ENCODE data around the gene TPSB2. TPM values are rescaled to one million over a fixed set of nuclear protein-coding genes. Genes with fewer than 3 reads are reported as not detected.
"Not testable (repeated sequence)": the region's sequence is repeated elsewhere in the genome, so short reads cannot be mapped to it uniquely, and the experiment has no call there.

Gene TPSB2
- polyA plus RNA-seq, 1 donor (not counting 4 experiments of a cell fraction or from before 2014, with no cell fraction given), result not detected

DNA sequence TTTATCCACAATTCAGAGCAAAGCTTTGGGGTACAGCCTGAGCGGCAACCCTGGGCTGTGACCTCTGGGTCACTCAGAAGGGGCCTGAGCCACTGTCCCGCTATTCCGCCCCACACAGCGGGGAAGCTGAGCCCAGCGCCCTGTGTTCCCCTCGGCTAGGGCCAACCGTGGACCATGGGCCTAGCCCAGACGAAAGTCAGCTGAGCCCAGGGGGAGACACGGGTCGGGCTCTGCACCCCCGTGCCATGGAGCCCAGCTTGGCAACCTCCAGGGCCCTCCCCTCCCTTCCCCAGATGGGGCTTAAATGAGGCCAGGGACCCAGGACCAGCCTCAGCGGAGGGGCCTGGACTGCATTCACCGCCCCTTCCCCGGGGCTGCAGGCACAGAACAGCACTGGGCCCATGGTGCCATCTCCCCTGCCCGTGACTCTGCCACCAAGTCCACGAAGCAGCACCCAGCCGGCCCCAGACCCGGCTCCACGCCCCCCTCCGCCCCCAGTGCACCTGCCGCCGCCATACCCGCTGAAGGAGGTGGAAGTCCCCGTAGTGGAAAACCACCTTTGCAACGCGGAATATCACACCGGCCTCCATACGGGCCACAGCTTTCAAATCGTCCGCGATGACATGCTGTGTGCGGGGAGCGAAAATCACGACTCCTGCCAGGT, 27.7 kb upstream of the TPSB2 start:
- Histone ChIP-seq H3K27me3 (ENCODE audit: control insufficient read depth, extremely low read depth, insufficient read depth, low read length) (peaks cover 39% of the 10 kb centered on the region), H3K9ac (ENCODE audit: control insufficient read depth, extremely low read depth, insufficient read depth, low read length) (no peak overlapping the region), H3K79me2 (ENCODE audit: control insufficient read depth, insufficient read depth, low read length) (no peaks in the 10 kb centered on the region), H3K27ac (ENCODE audit: control insufficient read depth, insufficient read depth, low read length) (no peak overlapping the region), H3K4me2 (ENCODE audit: control insufficient read depth, extremely low read depth, insufficient read depth, low read depth, low read length) (no peak overlapping the region), H3K4me1 (ENCODE audit: control insufficient read depth, extremely low read depth, insufficient read depth, low read length) (no peaks in the 10 kb centered on the region), H3K4me3 (ENCODE audit: control insufficient read depth in 2 of 3, extremely low read depth in 1 of 3, insufficient read depth in 2 of 3, low read depth in 1 of 3, low read length in 3 of 3) (no peak overlapping the region), H4K20me1 (ENCODE audit: control insufficient read depth, extremely low read depth, insufficient read depth, low read length) (no peaks in the 10 kb centered on the region), H3K9me3 (ENCODE audit: control insufficient read depth, low read depth, low read length) (no peaks in the 10 kb centered on the region), H3K36me3 (ENCODE audit: control insufficient read depth in 2 of 2, extremely low read depth in 1 of 2, insufficient read depth in 2 of 2, low read length in 2 of 2) (no peaks in the 10 kb centered on the region), H2AFZ (ENCODE audit: control insufficient read depth, low read length) (no peak overlapping the region), H3K9me1 (ENCODE audit: control insufficient read depth, extremely low read depth, insufficient read depth, low read length) (no peaks in the 10 kb centered on the region)
- dilution Hi-C loops (cut with MboI; ENCODE audit: extremely low pct_ligation_motif_present, low sequenced_read_pairs), result no loop called here
- no peak for FAIRE-seq
- TF ChIP-seq EZH2 (IDR thresholded peaks at IDR 0.05; ENCODE audit: low read length), result no peak
- TF ChIP-seq, protein P1, sequence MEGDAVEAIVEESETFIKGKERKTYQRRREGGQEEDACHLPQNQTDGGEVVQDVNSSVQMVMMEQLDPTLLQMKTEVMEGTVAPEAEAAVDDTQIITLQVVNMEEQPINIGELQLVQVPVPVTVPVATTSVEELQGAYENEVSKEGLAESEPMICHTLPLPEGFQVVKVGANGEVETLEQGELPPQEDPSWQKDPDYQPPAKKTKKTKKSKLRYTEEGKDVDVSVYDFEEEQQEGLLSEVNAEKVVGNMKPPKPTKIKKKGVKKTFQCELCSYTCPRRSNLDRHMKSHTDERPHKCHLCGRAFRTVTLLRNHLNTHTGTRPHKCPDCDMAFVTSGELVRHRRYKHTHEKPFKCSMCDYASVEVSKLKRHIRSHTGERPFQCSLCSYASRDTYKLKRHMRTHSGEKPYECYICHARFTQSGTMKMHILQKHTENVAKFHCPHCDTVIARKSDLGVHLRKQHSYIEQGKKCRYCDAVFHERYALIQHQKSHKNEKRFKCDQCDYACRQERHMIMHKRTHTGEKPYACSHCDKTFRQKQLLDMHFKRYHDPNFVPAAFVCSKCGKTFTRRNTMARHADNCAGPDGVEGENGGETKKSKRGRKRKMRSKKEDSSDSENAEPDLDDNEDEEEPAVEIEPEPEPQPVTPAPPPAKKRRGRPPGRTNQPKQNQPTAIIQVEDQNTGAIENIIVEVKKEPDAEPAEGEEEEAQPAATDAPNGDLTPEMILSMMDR (optimal IDR thresholded peaks at IDR 0.05 in 1 of 3, IDR thresholded peaks at IDR 0.05 in 1 of 3, conservative IDR thresholded peaks at IDR 0.05 in 1 of 3; ENCODE audit: extremely low read depth in 1 of 3, insufficient read depth in 2 of 3, low read length in 3 of 3), result no peak
- DNase-seq (ENCODE audit: low read depth, low spot score), result no peak

DNA sequence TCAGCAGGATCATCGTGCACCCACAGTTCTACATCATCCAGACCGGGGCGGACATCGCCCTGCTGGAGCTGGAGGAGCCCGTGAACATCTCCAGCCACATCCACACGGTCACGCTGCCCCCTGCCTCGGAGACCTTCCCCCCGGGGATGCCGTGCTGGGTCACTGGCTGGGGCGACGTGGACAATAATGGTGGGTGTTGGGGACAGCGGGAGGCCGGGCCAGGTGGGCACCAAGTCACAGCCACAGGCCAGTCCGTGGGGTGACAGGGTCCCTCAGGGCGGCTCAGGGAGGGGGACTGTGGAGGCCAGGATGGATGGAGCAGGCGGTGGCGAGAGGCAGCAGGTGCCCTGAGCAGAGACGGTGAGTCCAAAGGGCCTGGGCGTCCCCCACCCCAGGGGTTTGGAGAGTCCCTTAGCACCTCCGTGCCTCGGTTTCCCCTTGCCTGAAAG, 26.9 kb upstream of the TPSB2 start:
- FAIRE-seq (no peak), DNase-seq (ENCODE audit: low read depth, low spot score) (no peak)

DNA sequence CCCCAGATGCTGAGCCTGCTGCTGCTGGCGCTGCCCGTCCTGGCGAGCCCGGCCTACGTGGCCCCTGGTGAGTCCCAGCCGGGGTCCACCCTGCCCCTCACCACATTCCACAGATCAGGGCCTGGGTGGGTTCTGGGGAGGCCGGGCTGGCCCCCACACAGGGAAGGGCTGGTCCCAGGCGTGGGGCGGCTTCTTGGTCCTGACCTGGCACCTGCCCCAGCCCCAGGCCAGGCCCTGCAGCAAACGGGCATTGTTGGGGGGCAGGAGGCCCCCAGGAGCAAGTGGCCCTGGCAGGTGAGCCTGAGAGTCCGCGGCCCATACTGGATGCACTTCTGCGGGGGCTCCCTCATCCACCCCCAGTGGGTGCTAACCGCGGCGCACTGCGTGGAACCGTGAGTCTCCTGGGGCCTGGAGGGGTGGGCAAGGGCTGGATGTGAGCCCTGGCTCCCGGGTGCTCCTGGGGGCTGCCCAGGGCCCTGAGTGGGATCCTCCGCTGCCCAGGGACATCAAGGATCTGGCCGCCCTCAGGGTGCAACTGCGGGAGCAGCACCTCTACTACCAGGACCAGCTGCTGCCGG, 26.4 kb upstream of the TPSB2 start:
- H3K4me3 ChIP-seq (ENCODE audit: control insufficient read depth in 2 of 3, extremely low read depth in 1 of 3, insufficient read depth in 2 of 3, low read depth in 1 of 3, low read length in 3 of 3); H3K36me3 ChIP-seq (ENCODE audit: control insufficient read depth in 2 of 2, extremely low read depth in 1 of 2, insufficient read depth in 2 of 2, low read length in 2 of 2); H3K27ac ChIP-seq (ENCODE audit: control insufficient read depth, insufficient read depth, low read length); dilution Hi-C loops (cut with MboI; ENCODE audit: extremely low pct_ligation_motif_present, low sequenced_read_pairs); H3K9ac ChIP-seq (ENCODE audit: control insufficient read depth, extremely low read depth, insufficient read depth, low read length); H3K79me2 ChIP-seq (ENCODE audit: control insufficient read depth, insufficient read depth, low read length); H3K9me1 ChIP-seq (ENCODE audit: control insufficient read depth, extremely low read depth, insufficient read depth, low read length); H3K4me2 ChIP-seq (ENCODE audit: control insufficient read depth, extremely low read depth, insufficient read depth, low read depth, low read length); H2AFZ ChIP-seq (ENCODE audit: control insufficient read depth, low read length); H3K9me3 ChIP-seq (ENCODE audit: control insufficient read depth, low read depth, low read length); FAIRE-seq; H4K20me1 ChIP-seq (ENCODE audit: control insufficient read depth, extremely low read depth, insufficient read depth, low read length); DNase-seq (ENCODE audit: low read depth, low spot score); H3K4me1 ChIP-seq (ENCODE audit: control insufficient read depth, extremely low read depth, insufficient read depth, low read length): not testable (repeated sequence)
- H3K27me3 ChIP-seq (ENCODE audit: control insufficient read depth, extremely low read depth, insufficient read depth, low read length), result peaks cover 26% of the 10 kb centered on the region

More for the DNA sequence above, 26.9 kb upstream of the TPSB2 start:
- Histone ChIP-seq H3K4me1 (ENCODE audit: control insufficient read depth, extremely low read depth, insufficient read depth, low read length) (no peaks in the 10 kb centered on the region), H3K9me3 (ENCODE audit: control insufficient read depth, low read depth, low read length) (no peaks in the 10 kb centered on the region), H3K27ac (ENCODE audit: control insufficient read depth, insufficient read depth, low read length) (no peak overlapping the region), H4K20me1 (ENCODE audit: control insufficient read depth, extremely low read depth, insufficient read depth, low read length) (no peaks in the 10 kb centered on the region), H3K27me3 (ENCODE audit: control insufficient read depth, extremely low read depth, insufficient read depth, low read length) (peaks cover 31% of the 10 kb centered on the region), H3K36me3 (ENCODE audit: control insufficient read depth in 2 of 2, extremely low read depth in 1 of 2, insufficient read depth in 2 of 2, low read length in 2 of 2) (no peaks in the 10 kb centered on the region), H3K79me2 (ENCODE audit: control insufficient read depth, insufficient read depth, low read length) (no peaks in the 10 kb centered on the region), H2AFZ (ENCODE audit: control insufficient read depth, low read length) (no peak overlapping the region), H3K9ac (ENCODE audit: control insufficient read depth, extremely low read depth, insufficient read depth, low read length) (no peak overlapping the region), H3K4me3 (ENCODE audit: control insufficient read depth in 2 of 3, extremely low read depth in 1 of 3, insufficient read depth in 2 of 3, low read depth in 1 of 3, low read length in 3 of 3) (no peak overlapping the region), H3K9me1 (ENCODE audit: control insufficient read depth, extremely low read depth, insufficient read depth, low read length) (no peaks in the 10 kb centered on the region), H3K4me2 (ENCODE audit: control insufficient read depth, extremely low read depth, insufficient read depth, low read depth, low read length) (no peak overlapping the region)
- no peak for TF ChIP-seq EZH2 (IDR thresholded peaks at IDR 0.05; ENCODE audit: low read length)
- TF ChIP-seq, protein P1 (optimal IDR thresholded peaks at IDR 0.05 in 1 of 3, IDR thresholded peaks at IDR 0.05 in 1 of 3, conservative IDR thresholded peaks at IDR 0.05 in 1 of 3; ENCODE audit: extremely low read depth in 1 of 3, insufficient read depth in 2 of 3, low read length in 3 of 3), result no peak
- dilution Hi-C loops (cut with MboI; ENCODE audit: extremely low pct_ligation_motif_present, low sequenced_read_pairs), result no loop called here

Data from keratinocyte (primary cell).